ENCODE results near the gene DNAJC19. TPM values are rescaled to one million over a fixed set of nuclear protein-coding genes. Genes with fewer than 3 reads are reported as not detected.

Gene DNAJC19
- total RNA-seq (23.8 TPM), polyA plus RNA-seq (100 to 1,000 TPM in 1 of 4 donors, 10 to 100 TPM in 3; 85.4 to 112 (median 89.7) TPM)

- peak within 1 kb of the TSS; percentile 100 for H3K4me3 ChIP-seq (ENCODE audit: low read depth, low read length)
- H3K27ac ChIP-seq (ENCODE audit: insufficient read depth, low read length, poor library complexity, severe bottlenecking): peak within 1 kb of the TSS; percentile 77
- peaks cover 3% of the 10 kb centered on the region for H3K27me3 ChIP-seq (ENCODE audit: control insufficient read depth, insufficient read depth, low read length)
- peaks cover 23 to 53% (median 32%) of the 10 kb centered on the region in 4 donors for H3K4me1 Mint-ChIP-seq
- no peaks in the 10 kb centered on the region for H3K9me3 ChIP-seq (ENCODE audit: control insufficient read depth in 2 of 2, low read length in 2 of 2)
- H3K4me3 Mint-ChIP-seq: peak within 1 kb of the TSS; percentile 94 to 98 (median 96)
- H3K9me3 Mint-ChIP-seq: no peaks in the 10 kb centered on the region
- H3K27me3 Mint-ChIP-seq: peaks cover 15% of the 10 kb centered on the region
- peaks cover 23% of the 10 kb centered on the region for H3K4me1 ChIP-seq (ENCODE audit: control insufficient read depth, insufficient read depth, low read length, poor library complexity, severe bottlenecking)
- H3K36me3 Mint-ChIP-seq: peaks cover 3% of the 10 kb centered on the region
- ATAC-seq (ENCODE audit: low read depth in 2 of 2) (peak; percentile 96), DNase-seq (peak; percentile 89 to 97 (median 93))
- peak within 1 kb of the TSS; percentile 94 to 99 (median 98) for H3K27ac Mint-ChIP-seq
- peaks cover 12% of the 10 kb centered on the region for H3K36me3 ChIP-seq (ENCODE audit: control insufficient read depth, insufficient read depth, low read length)
Observed at GRCh38 chr3:180989291-180990163, at the start of gene DNAJC19. Gene DNAJC19, minus strand, starts transcription at chr3:180989736. Its CDS starts 134 bp downstream, at chr3:180989602.

DNA sequence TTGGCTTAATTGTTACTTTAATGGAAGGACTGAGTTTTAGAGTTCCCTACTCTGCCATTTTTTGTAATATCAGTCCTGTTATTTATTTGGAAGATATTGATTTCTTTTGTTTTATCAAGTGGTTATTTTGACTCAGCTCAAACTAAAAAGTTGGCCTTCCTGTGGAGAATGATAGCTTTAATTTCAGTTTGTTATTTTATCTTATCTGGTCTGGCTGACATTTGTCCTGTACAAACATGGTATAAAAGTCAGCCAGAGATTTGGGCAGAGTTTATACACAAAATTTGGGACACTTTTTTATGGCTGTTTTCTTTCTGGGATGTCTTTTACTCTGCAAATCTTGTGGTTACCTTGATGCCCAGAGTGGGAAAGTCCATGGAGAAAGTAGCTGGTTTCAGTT, 41.4 kb upstream of the DNAJC19 start:
- ATAC-seq (ENCODE audit: low read depth in 2 of 2): no peak
- H3K4me3 Mint-ChIP-seq: no peak overlapping the region
- no peaks in the 10 kb centered on the region for H3K27me3 ChIP-seq (ENCODE audit: control insufficient read depth, insufficient read depth, low read length)
- peaks cover 0 to 5% (median 2%) of the 10 kb centered on the region in 4 donors for H3K4me1 Mint-ChIP-seq
- no peak overlapping the region for H3K4me3 ChIP-seq (ENCODE audit: low read depth, low read length)
- no peaks in the 10 kb centered on the region for H3K9me3 ChIP-seq (ENCODE audit: control insufficient read depth in 2 of 2, low read length in 2 of 2)
- no peak overlapping the region for H3K27ac ChIP-seq (ENCODE audit: insufficient read depth, low read length, poor library complexity, severe bottlenecking)
- no peak overlapping the region for H3K27ac Mint-ChIP-seq
- no peaks in the 10 kb centered on the region for H3K36me3 Mint-ChIP-seq
- no peaks in the 10 kb centered on the region for H3K4me1 ChIP-seq (ENCODE audit: control insufficient read depth, insufficient read depth, low read length, poor library complexity, severe bottlenecking)
- H3K27me3 Mint-ChIP-seq: no peaks in the 10 kb centered on the region
- no peak for DNase-seq
- H3K9me3 Mint-ChIP-seq: peaks cover 0 to 14% (median 7%) of the 10 kb centered on the region in 7 donors
- H3K36me3 ChIP-seq (ENCODE audit: control insufficient read depth, insufficient read depth, low read length): no peaks in the 10 kb centered on the region

DNA sequence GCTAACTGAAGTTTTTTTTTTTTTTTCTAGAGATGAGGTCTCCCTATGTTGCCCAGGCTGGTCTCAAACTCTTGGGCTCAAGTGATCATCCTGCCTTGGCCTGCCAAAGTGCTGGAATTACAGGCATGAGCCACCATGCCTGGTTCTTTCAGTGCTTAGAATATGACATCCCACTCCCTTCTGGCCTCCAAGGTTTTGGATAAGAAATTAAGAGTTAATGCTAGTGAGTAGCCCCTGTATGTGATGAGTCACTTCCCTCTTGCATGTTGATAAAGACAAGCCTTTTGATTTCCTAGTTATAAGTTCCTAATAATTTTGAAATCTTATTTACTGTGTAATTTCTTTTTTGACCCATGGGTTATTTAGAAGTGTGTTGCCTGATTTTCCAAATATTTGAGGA, 35.7 kb upstream of the DNAJC19 start:
- Mint-ChIP-seq H3K27me3 (no peaks in the 10 kb centered on the region), H3K4me3 (no peak overlapping the region), H3K9me3 (peaks cover 0 to 26% (median 7%) of the 10 kb centered on the region in 7 donors), H3K27ac (no peak overlapping the region), H3K4me1 (no peaks in the 10 kb centered on the region), H3K36me3 (no peaks in the 10 kb centered on the region)
- no peak for ATAC-seq (ENCODE audit: low read depth in 2 of 2)
- no peaks in the 10 kb centered on the region for H3K27me3 ChIP-seq (ENCODE audit: control insufficient read depth, insufficient read depth, low read length)
- no peak for DNase-seq
- no peak overlapping the region for H3K4me3 ChIP-seq (ENCODE audit: low read depth, low read length)
- no peaks in the 10 kb centered on the region for H3K4me1 ChIP-seq (ENCODE audit: control insufficient read depth, insufficient read depth, low read length, poor library complexity, severe bottlenecking)
- peaks cover 3 to 14% of the 10 kb centered on the region in 2 experiments for H3K9me3 ChIP-seq (ENCODE audit: control insufficient read depth in 2 of 2, low read length in 2 of 2)
- H3K27ac ChIP-seq (ENCODE audit: insufficient read depth, low read length, poor library complexity, severe bottlenecking): no peak overlapping the region
- no peaks in the 10 kb centered on the region for H3K36me3 ChIP-seq (ENCODE audit: control insufficient read depth, insufficient read depth, low read length)

- Mint-ChIP-seq H3K27me3 (peaks cover 13% of the 10 kb centered on the region), H3K4me1 (no peaks in the 10 kb centered on the region), H3K4me3 (no peak overlapping the region), H3K27ac (no peak overlapping the region), H3K36me3 (peaks cover 5% of the 10 kb centered on the region), H3K9me3 (peaks cover 0 to 2% (median 0%) of the 10 kb centered on the region in 7 donors)
- H3K27ac ChIP-seq (ENCODE audit: insufficient read depth, low read length, poor library complexity, severe bottlenecking): no peak overlapping the region
- ATAC-seq (ENCODE audit: low read depth in 2 of 2) (no peak), DNase-seq (no peak)
- H3K27me3 ChIP-seq (ENCODE audit: control insufficient read depth, insufficient read depth, low read length): peaks cover 2% of the 10 kb centered on the region
- no peaks in the 10 kb centered on the region for H3K9me3 ChIP-seq (ENCODE audit: control insufficient read depth in 2 of 2, low read length in 2 of 2)
- H3K4me3 ChIP-seq (ENCODE audit: low read depth, low read length): no peak overlapping the region
- H3K36me3 ChIP-seq (ENCODE audit: control insufficient read depth, insufficient read depth, low read length): no peaks in the 10 kb centered on the region
- H3K4me1 ChIP-seq (ENCODE audit: control insufficient read depth, insufficient read depth, low read length, poor library complexity, severe bottlenecking): no peaks in the 10 kb centered on the region
Observed at GRCh38 chr3:181017690-181018089, 28.2 kb upstream of the DNAJC19 start.

DNA sequence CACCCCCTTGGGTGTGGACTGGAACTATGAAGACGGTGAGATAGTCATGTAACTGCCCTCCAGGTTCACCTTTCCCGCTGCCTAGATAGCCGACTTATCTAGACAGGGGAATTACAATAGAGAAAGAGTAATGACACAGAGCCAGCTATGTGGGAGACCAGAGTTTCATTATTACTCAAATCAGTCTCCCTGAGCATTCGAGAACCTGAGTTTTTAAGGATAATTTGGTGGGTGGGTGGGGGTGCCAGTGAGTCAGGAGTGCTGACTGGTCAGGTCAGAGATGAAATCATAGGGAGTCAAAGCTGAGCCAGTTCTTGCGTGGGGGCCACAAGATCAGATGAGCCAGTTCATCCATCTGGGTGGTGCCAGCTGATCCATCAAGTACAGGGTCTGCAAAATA, 19.7 kb upstream of the DNAJC19 start:
- no peak overlapping the region for H3K27ac Mint-ChIP-seq
- H3K4me3 ChIP-seq (ENCODE audit: low read depth, low read length): no peak overlapping the region
- peaks cover 0 to 3% (median 0%) of the 10 kb centered on the region in 7 donors for H3K9me3 Mint-ChIP-seq
- no peaks in the 10 kb centered on the region for H3K27me3 Mint-ChIP-seq
- no peaks in the 10 kb centered on the region for H3K36me3 Mint-ChIP-seq
- no peaks in the 10 kb centered on the region for H3K27me3 ChIP-seq (ENCODE audit: control insufficient read depth, insufficient read depth, low read length)
- H3K4me1 ChIP-seq (ENCODE audit: control insufficient read depth, insufficient read depth, low read length, poor library complexity, severe bottlenecking): no peaks in the 10 kb centered on the region
- no peaks in the 10 kb centered on the region for H3K4me1 Mint-ChIP-seq
- H3K27ac ChIP-seq (ENCODE audit: insufficient read depth, low read length, poor library complexity, severe bottlenecking): no peak overlapping the region
- H3K36me3 ChIP-seq (ENCODE audit: control insufficient read depth, insufficient read depth, low read length): no peaks in the 10 kb centered on the region
- ATAC-seq (ENCODE audit: low read depth in 2 of 2) (no peak), DNase-seq (no peak)
- H3K4me3 Mint-ChIP-seq: no peak overlapping the region
- no peaks in the 10 kb centered on the region for H3K9me3 ChIP-seq (ENCODE audit: control insufficient read depth in 2 of 2, low read length in 2 of 2)

GRCh38 chr3:181008796-181009195, 19.3 kb upstream of the DNAJC19 start:
- no peaks in the 10 kb centered on the region for H3K9me3 ChIP-seq (ENCODE audit: control insufficient read depth in 2 of 2, low read length in 2 of 2)
- Mint-ChIP-seq H3K27ac (no peak overlapping the region), H3K4me1 (no peaks in the 10 kb centered on the region), H3K27me3 (no peaks in the 10 kb centered on the region), H3K36me3 (no peaks in the 10 kb centered on the region), H3K9me3 (peaks cover 0 to 3% (median 0%) of the 10 kb centered on the region in 7 donors), H3K4me3 (no peak overlapping the region)
- no peaks in the 10 kb centered on the region for H3K27me3 ChIP-seq (ENCODE audit: control insufficient read depth, insufficient read depth, low read length)
- no peaks in the 10 kb centered on the region for H3K36me3 ChIP-seq (ENCODE audit: control insufficient read depth, insufficient read depth, low read length)
- no peaks in the 10 kb centered on the region for H3K4me1 ChIP-seq (ENCODE audit: control insufficient read depth, insufficient read depth, low read length, poor library complexity, severe bottlenecking)
- H3K4me3 ChIP-seq (ENCODE audit: low read depth, low read length): no peak overlapping the region
- H3K27ac ChIP-seq (ENCODE audit: insufficient read depth, low read length, poor library complexity, severe bottlenecking): no peak overlapping the region
- DNase-seq (no peak), ATAC-seq (ENCODE audit: low read depth in 2 of 2) (no peak)

GRCh38 chr3:181007262-181007661, 17.7 kb upstream of the DNAJC19 start:
- Mint-ChIP-seq H3K36me3 (no peaks in the 10 kb centered on the region), H3K27me3 (no peaks in the 10 kb centered on the region), H3K9me3 (peaks cover 0 to 13% (median 4%) of the 10 kb centered on the region in 7 donors), H3K27ac (no peak overlapping the region), H3K4me3 (no peak overlapping the region), H3K4me1 (no peaks in the 10 kb centered on the region)
- Histone ChIP-seq H3K27ac (ENCODE audit: insufficient read depth, low read length, poor library complexity, severe bottlenecking) (no peak overlapping the region), H3K4me1 (ENCODE audit: control insufficient read depth, insufficient read depth, low read length, poor library complexity, severe bottlenecking) (no peaks in the 10 kb centered on the region), H3K9me3 (ENCODE audit: control insufficient read depth in 2 of 2, low read length in 2 of 2) (no peaks in the 10 kb centered on the region), H3K27me3 (ENCODE audit: control insufficient read depth, insufficient read depth, low read length) (no peaks in the 10 kb centered on the region), H3K36me3 (ENCODE audit: control insufficient read depth, insufficient read depth, low read length) (no peaks in the 10 kb centered on the region), H3K4me3 (ENCODE audit: low read depth, low read length) (no peak overlapping the region)
- no peak for DNase-seq
- ATAC-seq (ENCODE audit: low read depth in 2 of 2): no peak

GRCh38 chr3:181006541-181006940, 17.0 kb upstream of the DNAJC19 start:
- Mint-ChIP-seq H3K4me3 (no peak overlapping the region), H3K4me1 (no peaks in the 10 kb centered on the region), H3K9me3 (peaks cover 2 to 20% (median 4%) of the 10 kb centered on the region in 7 donors), H3K27ac (no peak overlapping the region), H3K36me3 (no peaks in the 10 kb centered on the region), H3K27me3 (no peaks in the 10 kb centered on the region)
- H3K27ac ChIP-seq (ENCODE audit: insufficient read depth, low read length, poor library complexity, severe bottlenecking): no peak overlapping the region
- DNase-seq (no peak), ATAC-seq (ENCODE audit: low read depth in 2 of 2) (no peak)
- no peaks in the 10 kb centered on the region for H3K9me3 ChIP-seq (ENCODE audit: control insufficient read depth in 2 of 2, low read length in 2 of 2)
- H3K4me1 ChIP-seq (ENCODE audit: control insufficient read depth, insufficient read depth, low read length, poor library complexity, severe bottlenecking): no peaks in the 10 kb centered on the region
- H3K36me3 ChIP-seq (ENCODE audit: control insufficient read depth, insufficient read depth, low read length): no peaks in the 10 kb centered on the region
- no peaks in the 10 kb centered on the region for H3K27me3 ChIP-seq (ENCODE audit: control insufficient read depth, insufficient read depth, low read length)
- H3K4me3 ChIP-seq (ENCODE audit: low read depth, low read length): no peak overlapping the region
